ENCODE results near the gene ZSWIM6.
A peak's percentile ranks its signal among the peaks of the same experiment; 100 is the strongest.

The ZSWIM6 gene

GRCh38 chr5:61307611-61308010 lies 24.4 kb upstream of the ZSWIM6 start:
- DNase-seq = no peak

DNA sequence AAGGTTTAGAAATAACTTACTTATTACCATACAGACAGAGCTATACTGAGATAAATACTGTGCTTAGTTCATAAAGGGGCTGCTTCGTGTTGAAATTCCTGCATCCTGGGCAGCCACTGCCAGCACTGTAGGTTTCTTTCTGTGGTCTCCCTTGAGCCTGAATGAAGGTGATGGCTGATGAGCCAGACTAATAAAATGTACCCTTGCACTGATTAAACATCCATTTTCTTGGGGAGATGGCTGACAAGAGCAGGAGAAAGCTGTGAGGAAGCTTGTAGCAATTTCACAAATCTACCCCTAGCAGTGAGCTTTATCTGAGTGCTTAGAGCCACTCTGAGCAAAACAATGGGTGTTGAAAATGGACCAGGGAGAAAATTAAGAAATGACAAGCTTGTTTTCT lies 23.3 kb upstream of the ZSWIM6 start:
- DNase-seq = no peak

- no peak for DNase-seq
These were observed 22.9 kb upstream of the ZSWIM6 start for GRCh38 chr5:61309115-61309514.

- no peak for DNase-seq
These were observed 20.9 kb upstream of the ZSWIM6 start for GRCh38 chr5:61311056-61311610.

- DNase-seq = peak; percentile 67
These were observed 19.9 kb upstream of the ZSWIM6 start for GRCh38 chr5:61311836-61312808.

DNA sequence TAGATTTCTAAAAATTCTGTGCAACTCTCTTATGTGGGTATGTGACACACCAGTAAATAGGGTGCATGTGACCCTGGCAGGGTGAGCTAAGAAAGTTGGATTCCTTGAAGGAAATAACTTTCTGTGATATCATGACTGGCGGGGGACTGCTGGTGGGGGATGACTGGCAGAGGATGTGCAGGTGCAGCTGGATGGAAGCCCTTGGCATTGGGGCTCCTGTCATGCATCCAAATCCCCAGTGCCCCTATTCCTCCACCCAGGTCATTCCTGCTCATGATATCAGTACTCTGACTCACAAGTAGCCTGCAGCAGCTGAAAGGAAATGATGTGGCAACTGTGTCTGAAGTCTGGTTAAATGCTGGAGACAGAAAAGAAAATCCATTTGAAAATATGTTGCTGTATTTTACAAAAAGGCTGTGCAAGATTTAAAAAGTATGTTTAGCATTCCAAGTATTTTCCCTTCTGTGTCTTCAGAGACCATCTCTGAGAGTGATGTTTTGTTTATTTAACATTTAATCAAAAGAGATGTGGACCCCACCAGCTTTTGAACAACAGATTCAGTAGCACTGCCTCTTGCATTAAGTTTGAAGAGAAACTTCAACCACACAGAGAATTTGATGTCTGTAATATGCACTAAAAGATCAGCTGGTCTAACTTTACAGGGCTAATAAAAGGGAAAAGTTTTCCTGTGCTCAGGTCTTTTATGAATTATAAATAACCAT lies 17.9 kb upstream of the ZSWIM6 start:
- peak; percentile 21 for DNase-seq

- DNase-seq = no peak
These were observed 13.7 kb upstream of the ZSWIM6 start for GRCh38 chr5:61318376-61318775.

DNA sequence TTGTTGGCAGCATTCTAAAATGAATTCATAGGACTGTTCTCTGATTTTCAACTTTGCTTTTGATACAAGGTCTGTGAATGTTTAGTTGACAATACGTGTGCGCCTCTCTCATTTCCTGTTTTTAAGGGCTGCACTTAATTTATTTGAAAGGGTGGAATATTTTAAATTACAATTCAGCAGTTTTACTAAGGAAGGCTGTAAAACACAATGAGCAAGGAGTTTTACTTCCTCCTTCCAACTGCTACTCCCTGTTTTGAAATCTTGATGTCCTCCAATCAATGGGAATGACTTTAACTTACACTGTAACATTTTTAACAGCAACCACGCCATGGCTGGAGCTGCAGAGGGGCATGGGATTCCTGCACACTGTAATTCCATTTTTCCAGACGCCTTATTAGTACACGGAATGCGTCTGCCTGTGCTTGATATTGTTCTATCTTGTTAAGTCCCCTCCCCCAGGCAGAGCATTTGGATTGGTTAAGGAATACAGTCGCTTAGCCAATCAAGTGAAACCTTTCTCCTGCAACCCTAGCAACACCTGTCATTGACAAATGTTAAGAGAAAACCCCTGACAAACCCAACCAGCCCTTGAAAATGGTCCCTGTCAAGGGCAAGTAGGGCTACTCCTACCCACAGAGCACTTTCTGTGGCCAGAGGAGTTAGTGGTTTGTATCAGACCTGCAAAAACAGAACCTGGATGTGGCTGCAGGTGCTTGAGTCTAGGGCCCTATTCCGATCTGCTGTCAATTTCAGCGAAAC lies 12.5 kb upstream of the ZSWIM6 start:
- no peak for DNase-seq

GRCh38 chr5:61320860-61321259 lies 11.2 kb upstream of the ZSWIM6 start:
- DNase-seq = no peak

- DNase-seq = no peak
These were observed 10.4 kb upstream of the ZSWIM6 start for GRCh38 chr5:61321669-61322068.

- DNase-seq = no peak
These were observed 9.0 kb upstream of the ZSWIM6 start for GRCh38 chr5:61322738-61323725.

- no peak for DNase-seq
These were observed 4.0 kb upstream of the ZSWIM6 start for GRCh38 chr5:61327760-61328753.

DNA sequence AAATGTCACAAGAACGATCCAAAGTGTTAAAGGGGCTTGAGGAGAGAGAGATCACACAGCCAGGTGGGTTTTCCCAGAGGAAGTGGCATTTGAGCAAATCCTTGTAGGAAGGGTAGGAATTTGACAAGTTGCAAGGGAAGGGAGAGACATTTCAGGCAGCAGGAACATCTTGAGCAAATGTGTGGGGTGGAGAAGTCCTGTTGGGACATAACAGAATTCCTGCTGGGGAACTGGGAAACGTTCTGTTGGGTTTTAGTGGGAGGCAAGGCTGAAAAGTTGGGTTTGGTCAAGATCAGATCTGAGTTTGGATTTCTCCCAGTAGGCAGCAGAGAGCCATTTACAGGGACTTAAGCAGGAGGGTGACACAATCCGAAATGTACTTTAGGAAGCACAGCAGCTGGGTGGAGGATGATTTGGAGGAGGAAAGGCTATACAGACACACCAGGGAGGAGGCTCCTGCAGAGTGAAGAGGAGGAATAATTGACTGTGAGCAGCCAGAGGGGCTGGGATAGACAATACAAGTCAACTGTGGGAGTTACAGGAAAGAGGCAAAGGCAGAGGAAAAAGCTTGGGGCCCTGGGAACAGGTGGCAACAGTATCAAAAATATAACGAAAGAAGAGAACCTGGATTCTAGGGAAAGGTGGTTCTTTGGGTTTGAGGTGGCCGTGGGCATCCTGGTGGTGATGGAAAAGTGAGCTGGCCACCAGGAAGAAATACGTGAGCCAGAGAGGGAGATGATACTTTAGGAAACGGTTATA lies 3.1 kb upstream of the ZSWIM6 start:
- DNase-seq = no peak

DNA sequence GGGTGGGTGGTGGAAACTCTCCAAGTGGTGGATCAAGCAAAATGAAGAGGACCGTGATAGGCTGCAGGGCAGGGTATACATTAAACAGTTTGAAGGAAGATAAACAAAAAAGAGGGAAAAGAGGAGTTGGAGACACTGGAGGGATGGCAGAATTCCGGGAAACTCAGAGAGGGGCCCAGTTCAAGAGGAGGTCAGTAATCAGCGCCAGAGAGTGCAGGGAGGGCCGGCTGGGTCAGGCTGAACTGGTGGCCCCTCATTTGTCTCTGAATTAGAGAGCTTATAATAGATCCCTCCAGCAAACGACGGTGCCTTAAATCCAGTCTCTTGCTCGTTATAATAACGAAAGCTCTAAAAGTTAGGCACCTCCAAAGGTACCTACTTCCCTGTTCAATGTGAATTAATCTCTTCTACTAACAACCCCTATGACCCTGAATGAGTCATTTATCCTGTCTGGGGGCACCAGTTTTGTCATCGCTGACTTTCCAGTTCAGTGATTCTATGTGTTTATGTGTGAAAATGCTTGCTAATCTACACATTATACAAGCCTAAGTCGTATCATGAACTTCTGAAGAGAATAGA lies 2.4 kb upstream of the ZSWIM6 start:
- peak; percentile 35 for DNase-seq

- peak; percentile 84 for DNase-seq
These were observed 1.7 kb upstream of the ZSWIM6 start for GRCh38 chr5:61330341-61330844.

GRCh38 chr5:61330845-61331406 lies 1.1 kb upstream of the ZSWIM6 start:
- DNase-seq = peak; percentile 93

GRCh38 chr5:61332358-61332749 lies 296 bp downstream of the ZSWIM6 start:
- DNase-seq = peak; percentile 80

DNA sequence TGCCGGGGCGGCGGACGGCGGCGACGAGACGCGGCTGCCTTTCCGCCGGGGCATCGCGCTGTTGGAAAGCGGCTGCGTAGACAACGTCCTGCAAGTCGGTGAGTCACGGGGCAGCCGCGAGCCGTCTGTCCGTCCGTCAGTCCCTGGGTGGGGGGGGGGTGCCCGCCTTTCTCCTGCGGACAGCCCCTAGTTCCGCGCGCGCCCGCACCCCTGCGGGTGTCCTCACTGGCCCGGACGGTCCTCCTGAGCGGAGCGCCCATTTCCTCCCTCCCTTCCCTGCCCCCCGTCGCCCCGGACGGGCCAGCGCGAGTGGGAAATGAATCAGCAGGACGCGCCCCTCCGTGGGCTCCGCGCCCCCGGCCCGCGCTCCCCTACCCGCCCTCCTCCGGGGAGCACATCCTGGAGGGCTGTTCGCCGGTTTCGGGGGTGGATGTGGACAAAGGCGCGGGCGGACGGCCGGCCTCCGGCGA lies 828 bp downstream of the ZSWIM6 start:
- DNase-seq = peak; percentile 80

Measured in DMS53 (cell line).